Neural cell (in vitro differentiated cells): ENCODE results near the gene RARG. TPM values are rescaled to one million over a fixed set of nuclear protein-coding genes. Genes with fewer than 3 reads are reported as not detected.

Source experiments
- H2AFZ ChIP-seq: fragments of 200-600, 300-800 bp; sonication (generic), shearing (Covaris generic); 2 replicates; pipeline ENCODE4 v1.6.0; 2014; ENCODE audit warnings: low read depth, mild to moderate bottlenecking, antibody characterized with exemption, low read length, moderate library complexity
- H3F3A ChIP-seq: fragments of 200-600 bp; shearing (Covaris generic); 2 replicates; pipeline ENCODE4 v1.6.1; 2016; ENCODE audit warnings: mild to moderate bottlenecking, moderate library complexity, mixed read lengths, antibody characterized with exemption, low read length; ENCODE audit not compliant: insufficient read depth, poor library complexity, severe bottlenecking
- H3K27ac ChIP-seq: fragments of 200-600, 300-800 bp; sonication (generic), shearing (Covaris generic); 2 replicates; pipeline ENCODE4 v1.5.1; 2014; ENCODE audit warnings: mild to moderate bottlenecking, low read length, moderate library complexity
- H3K27me3 ChIP-seq: fragments of 300-800, 200-600 bp; sonication (generic), shearing (Covaris generic); 2 replicates; pipeline ENCODE4 v1.6.0; 2014; ENCODE audit warnings: mild to moderate bottlenecking, low read depth, low read length, moderate library complexity; ENCODE audit not compliant: insufficient read depth
- H3K36me3 ChIP-seq: fragments of 300-800, 200-600 bp; sonication (generic), shearing (Covaris generic); 2 replicates; pipeline ENCODE4 v1.5.1; 2014; ENCODE audit warnings: mild to moderate bottlenecking, antibody characterized with exemption, low read length, moderate library complexity; ENCODE audit not compliant: insufficient read depth
- H3K4me2 ChIP-seq: fragments of 300-800, 200-600 bp; sonication (generic), shearing (Covaris generic); 2 replicates; pipeline ENCODE4 v1.6.0; 2014; ENCODE audit warnings: mild to moderate bottlenecking, low read length
- H3K4me3 ChIP-seq: fragments of 300-800, 200-600 bp; sonication (generic), shearing (Covaris generic); 2 replicates; pipeline ENCODE4 v1.5.1; 2014; ENCODE audit warnings: mild to moderate bottlenecking, low read length, moderate library complexity
- H3K79me2 ChIP-seq: fragments of 200-600 bp; shearing (Covaris generic); replicated peaks from 2 replicates; pipeline ENCODE4 v1.6.0; 2014; ENCODE audit warnings: mild to moderate bottlenecking, low read length, moderate library complexity; ENCODE audit not compliant: insufficient read depth
- H3K9ac ChIP-seq: fragments of 300-800, 200-600 bp; sonication (generic), shearing (Covaris generic); 2 replicates; pipeline ENCODE4 v1.6.1; 2016; ENCODE audit warnings: mild to moderate bottlenecking, low read length, mixed read lengths
- H3K9me2 ChIP-seq: fragments of 200-600 bp; shearing (Covaris generic); 2 replicates; pipeline ENCODE4 v1.6.1; 2016; ENCODE audit warnings: mild to moderate bottlenecking, low read length, mixed read lengths; ENCODE audit not compliant: insufficient read depth
- H3K9me3 ChIP-seq: fragments of 200-600, 300-800 bp; sonication (generic), shearing (Covaris generic); 2 replicates; pipeline ENCODE4 v1.6.1; 2016; ENCODE audit warnings: mild to moderate bottlenecking, mixed run types, low read length, moderate library complexity, mixed read lengths
- H4K20me1 ChIP-seq: fragments of 200-600 bp; shearing (Covaris generic); 2 replicates; pipeline ENCODE4 v1.6.1; 2016; ENCODE audit warnings: mild to moderate bottlenecking, mixed run types; ENCODE audit not compliant: insufficient read depth
- EP300 ChIP-seq: fragments of 450-650 bp; conservative IDR thresholded peaks from 2 replicates; pipeline ENCODE4 v1.6.1; 2014; ENCODE audit warnings: antibody characterized with exemption, mild to moderate bottlenecking, moderate library complexity; ENCODE audit not compliant: poor library complexity, severe bottlenecking
- EZH2 ChIP-seq: fragments of 200-600, 300-800 bp; shearing (Covaris generic), sonication (generic); IDR thresholded peaks from 2 replicates; pipeline ENCODE4 v1.6.1; 2014; ENCODE audit warnings: antibody characterized with exemption, low read length, borderline replicate concordance, mild to moderate bottlenecking; ENCODE audit not compliant: insufficient read depth, poor library complexity, severe bottlenecking
- MXI1 ChIP-seq: fragments of 450-650 bp; conservative IDR thresholded peaks from 2 replicates; pipeline ENCODE4 v1.6.1; 2014; ENCODE audit warnings: antibody characterized with exemption, mild to moderate bottlenecking; ENCODE audit not compliant: poor library complexity, severe bottlenecking
- POLR2AphosphoS5 ChIP-seq: IDR thresholded peaks from 2 replicates; pipeline ENCODE4 v1.6.1; 2012
- RAD21 ChIP-seq: fragments of 450-650 bp; conservative IDR thresholded peaks from 2 replicates; pipeline ENCODE4 v1.6.1; 2014; ENCODE audit warnings: antibody characterized with exemption, mild to moderate bottlenecking, moderate library complexity
- SMC3 ChIP-seq: fragments of 450-650 bp; conservative IDR thresholded peaks from 2 replicates; pipeline ENCODE4 v1.6.1; 2014; ENCODE audit warnings: antibody characterized with exemption, mild to moderate bottlenecking, moderate library complexity; ENCODE audit not compliant: poor library complexity
- TAF1 ChIP-seq: IDR thresholded peaks from 2 replicates; pipeline ENCODE4 v1.6.1; 2012; ENCODE audit warnings: low read depth
- polyA plus RNA-seq: library from polyadenylated mRNA; depleted of rRNA; stranded (reverse); fragments of >200 nt; gene quantifications from 2 replicates; pipeline ENCODE4 v1.2.3, GENCODE V29; 2014
- TF ChIP-seq, protein P1 (sequence below): fragments of 450-650 bp; IDR thresholded peaks from 2 replicates; pipeline ENCODE4 v1.5.1; 2014; ENCODE audit warnings: antibody characterized with exemption, mild to moderate bottlenecking, moderate library complexity; ENCODE audit not compliant: poor library complexity, severe bottlenecking
- TF ChIP-seq, protein P2 (sequence below): IDR thresholded peaks from 2 replicates; pipeline ENCODE4 v1.6.1; 2012; ENCODE audit warnings: borderline replicate concordance

RARG gene
- polyA plus RNA-seq, 1 donor from 2014 or later, result 0.61 TPM

DNA sequence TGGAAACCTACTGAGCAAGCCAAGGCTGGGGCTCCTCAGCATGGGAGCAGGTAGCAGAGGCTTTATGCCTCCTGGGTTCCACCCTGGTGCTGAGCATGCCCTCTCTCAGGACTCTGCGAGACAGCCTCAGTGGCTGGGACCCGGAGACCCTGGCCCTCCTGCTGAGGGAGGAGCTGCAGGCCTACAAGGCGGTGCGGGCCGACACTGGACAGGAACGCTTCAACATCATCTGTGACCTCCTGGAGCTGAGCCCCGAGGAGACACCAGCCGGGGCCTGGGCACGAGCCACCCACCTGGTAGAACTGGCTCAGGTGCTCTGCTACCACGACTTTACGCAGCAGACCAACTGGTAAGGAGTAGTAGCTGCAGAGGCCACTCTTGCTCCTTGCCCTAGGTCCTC lies 44.5 kb upstream of the RARG start:
- Histone ChIP-seq H3K79me2 (no peaks in the 10 kb centered on the region), H3K27me3 (no peaks in the 10 kb centered on the region), H3K36me3 (no peaks in the 10 kb centered on the region), H3K9me2 (no peaks in the 10 kb centered on the region), H3K4me2 (no peak overlapping the region), H3K9me3 (no peaks in the 10 kb centered on the region), H2AFZ (no peak overlapping the region), H3F3A (no peaks in the 10 kb centered on the region), H4K20me1 (no peaks in the 10 kb centered on the region), H3K4me3 (no peak overlapping the region), H3K27ac (no peak overlapping the region), H3K9ac (no peak overlapping the region)
- no peak for TF ChIP-seq EP300
- TF ChIP-seq, protein P1, sequence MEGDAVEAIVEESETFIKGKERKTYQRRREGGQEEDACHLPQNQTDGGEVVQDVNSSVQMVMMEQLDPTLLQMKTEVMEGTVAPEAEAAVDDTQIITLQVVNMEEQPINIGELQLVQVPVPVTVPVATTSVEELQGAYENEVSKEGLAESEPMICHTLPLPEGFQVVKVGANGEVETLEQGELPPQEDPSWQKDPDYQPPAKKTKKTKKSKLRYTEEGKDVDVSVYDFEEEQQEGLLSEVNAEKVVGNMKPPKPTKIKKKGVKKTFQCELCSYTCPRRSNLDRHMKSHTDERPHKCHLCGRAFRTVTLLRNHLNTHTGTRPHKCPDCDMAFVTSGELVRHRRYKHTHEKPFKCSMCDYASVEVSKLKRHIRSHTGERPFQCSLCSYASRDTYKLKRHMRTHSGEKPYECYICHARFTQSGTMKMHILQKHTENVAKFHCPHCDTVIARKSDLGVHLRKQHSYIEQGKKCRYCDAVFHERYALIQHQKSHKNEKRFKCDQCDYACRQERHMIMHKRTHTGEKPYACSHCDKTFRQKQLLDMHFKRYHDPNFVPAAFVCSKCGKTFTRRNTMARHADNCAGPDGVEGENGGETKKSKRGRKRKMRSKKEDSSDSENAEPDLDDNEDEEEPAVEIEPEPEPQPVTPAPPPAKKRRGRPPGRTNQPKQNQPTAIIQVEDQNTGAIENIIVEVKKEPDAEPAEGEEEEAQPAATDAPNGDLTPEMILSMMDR, result no peak
- TF ChIP-seq POLR2AphosphoS5, result no peak
- TF ChIP-seq, protein P2, sequence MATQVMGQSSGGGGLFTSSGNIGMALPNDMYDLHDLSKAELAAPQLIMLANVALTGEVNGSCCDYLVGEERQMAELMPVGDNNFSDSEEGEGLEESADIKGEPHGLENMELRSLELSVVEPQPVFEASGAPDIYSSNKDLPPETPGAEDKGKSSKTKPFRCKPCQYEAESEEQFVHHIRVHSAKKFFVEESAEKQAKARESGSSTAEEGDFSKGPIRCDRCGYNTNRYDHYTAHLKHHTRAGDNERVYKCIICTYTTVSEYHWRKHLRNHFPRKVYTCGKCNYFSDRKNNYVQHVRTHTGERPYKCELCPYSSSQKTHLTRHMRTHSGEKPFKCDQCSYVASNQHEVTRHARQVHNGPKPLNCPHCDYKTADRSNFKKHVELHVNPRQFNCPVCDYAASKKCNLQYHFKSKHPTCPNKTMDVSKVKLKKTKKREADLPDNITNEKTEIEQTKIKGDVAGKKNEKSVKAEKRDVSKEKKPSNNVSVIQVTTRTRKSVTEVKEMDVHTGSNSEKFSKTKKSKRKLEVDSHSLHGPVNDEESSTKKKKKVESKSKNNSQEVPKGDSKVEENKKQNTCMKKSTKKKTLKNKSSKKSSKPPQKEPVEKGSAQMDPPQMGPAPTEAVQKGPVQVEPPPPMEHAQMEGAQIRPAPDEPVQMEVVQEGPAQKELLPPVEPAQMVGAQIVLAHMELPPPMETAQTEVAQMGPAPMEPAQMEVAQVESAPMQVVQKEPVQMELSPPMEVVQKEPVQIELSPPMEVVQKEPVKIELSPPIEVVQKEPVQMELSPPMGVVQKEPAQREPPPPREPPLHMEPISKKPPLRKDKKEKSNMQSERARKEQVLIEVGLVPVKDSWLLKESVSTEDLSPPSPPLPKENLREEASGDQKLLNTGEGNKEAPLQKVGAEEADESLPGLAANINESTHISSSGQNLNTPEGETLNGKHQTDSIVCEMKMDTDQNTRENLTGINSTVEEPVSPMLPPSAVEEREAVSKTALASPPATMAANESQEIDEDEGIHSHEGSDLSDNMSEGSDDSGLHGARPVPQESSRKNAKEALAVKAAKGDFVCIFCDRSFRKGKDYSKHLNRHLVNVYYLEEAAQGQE, result no peak
- no peak for TF ChIP-seq EZH2
- TF ChIP-seq TAF1, result no peak
- no peak for TF ChIP-seq MXI1
- TF ChIP-seq RAD21, result no peak
- TF ChIP-seq SMC3, result no peak

DNA sequence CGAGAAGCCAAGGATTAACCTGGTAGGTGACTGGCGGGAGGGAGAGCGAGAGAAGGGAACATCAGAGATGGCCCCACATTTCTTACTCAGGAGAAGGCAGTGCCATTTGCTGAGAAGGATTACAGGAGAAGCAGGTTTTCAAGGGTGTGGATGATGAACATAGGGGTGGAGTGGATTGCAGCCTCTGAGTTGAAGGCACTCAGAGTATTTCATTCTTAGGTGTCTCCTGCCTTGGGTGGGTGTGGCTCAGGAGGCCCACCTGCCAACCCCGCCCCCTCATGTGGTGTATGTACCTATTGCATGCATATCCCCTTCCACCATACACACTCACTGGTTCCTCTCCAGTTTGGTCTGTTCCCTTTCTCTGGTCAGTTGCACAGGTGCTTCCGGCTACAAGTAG lies 42.4 kb upstream of the RARG start:
- no peaks in the 10 kb centered on the region for H3F3A ChIP-seq
- TF ChIP-seq, protein P1, result no peak
- TF ChIP-seq SMC3 (no peak), EP300 (no peak)
- H3K79me2 ChIP-seq, result no peaks in the 10 kb centered on the region
- H3K4me2 ChIP-seq, result no peak overlapping the region
- H3K27me3 ChIP-seq, result no peaks in the 10 kb centered on the region
- H2AFZ ChIP-seq, result no peak overlapping the region
- no peak overlapping the region for H3K4me3 ChIP-seq
- H3K9ac ChIP-seq, result no peak overlapping the region
- no peaks in the 10 kb centered on the region for H4K20me1 ChIP-seq
- no peaks in the 10 kb centered on the region for H3K9me2 ChIP-seq
- H3K9me3 ChIP-seq, result no peaks in the 10 kb centered on the region
- no peaks in the 10 kb centered on the region for H3K36me3 ChIP-seq
- H3K27ac ChIP-seq, result no peak overlapping the region
